Epithelial cell of esophagus (primary cell): ENCODE measurements around the gene ERG.

Source experiments
- DNase-seq: peaks from one replicate; pipeline ENCODE4 v3.0.0; 2010; ENCODE audit warnings: low read depth
- H3K4me3 ChIP-seq: 2 replicates; pipeline ENCODE4 v1.5.1; 2011; ENCODE audit warnings: mild to moderate bottlenecking, low read length, control low read depth
- TF ChIP-seq, protein P1 (sequence below): IDR thresholded peaks from 2 replicates; pipeline ENCODE4 v1.5.1; 2011; ENCODE audit warnings: low read depth, mild to moderate bottlenecking, low read length, control low read depth, inconsistent platforms; ENCODE audit not compliant: insufficient read depth; ENCODE audit errors: missing control alignments

ERG gene

DNA sequence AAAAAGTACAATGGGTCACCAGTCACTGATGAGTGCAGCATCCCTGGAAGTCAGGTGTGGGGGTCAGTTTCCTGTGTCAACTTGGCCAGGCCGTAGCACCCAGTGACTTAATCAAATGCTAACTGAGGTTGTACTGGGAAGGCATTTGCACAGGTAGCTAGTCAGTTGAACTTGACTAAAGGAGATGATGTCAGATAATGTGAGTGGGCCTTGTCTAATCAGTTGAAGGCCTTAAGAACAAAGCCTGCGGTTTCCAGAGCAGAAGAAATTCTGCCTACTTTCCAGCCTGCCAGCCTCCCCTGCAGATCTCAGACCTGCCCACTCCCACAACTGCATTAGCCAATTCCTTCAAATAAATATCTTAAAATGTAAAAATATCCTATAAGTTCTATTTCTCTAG, 57.1 kb downstream of the ERG start:
- DNase-seq, result no peak
- H3K4me3 ChIP-seq, result no peak overlapping the region
- TF ChIP-seq, protein P1, sequence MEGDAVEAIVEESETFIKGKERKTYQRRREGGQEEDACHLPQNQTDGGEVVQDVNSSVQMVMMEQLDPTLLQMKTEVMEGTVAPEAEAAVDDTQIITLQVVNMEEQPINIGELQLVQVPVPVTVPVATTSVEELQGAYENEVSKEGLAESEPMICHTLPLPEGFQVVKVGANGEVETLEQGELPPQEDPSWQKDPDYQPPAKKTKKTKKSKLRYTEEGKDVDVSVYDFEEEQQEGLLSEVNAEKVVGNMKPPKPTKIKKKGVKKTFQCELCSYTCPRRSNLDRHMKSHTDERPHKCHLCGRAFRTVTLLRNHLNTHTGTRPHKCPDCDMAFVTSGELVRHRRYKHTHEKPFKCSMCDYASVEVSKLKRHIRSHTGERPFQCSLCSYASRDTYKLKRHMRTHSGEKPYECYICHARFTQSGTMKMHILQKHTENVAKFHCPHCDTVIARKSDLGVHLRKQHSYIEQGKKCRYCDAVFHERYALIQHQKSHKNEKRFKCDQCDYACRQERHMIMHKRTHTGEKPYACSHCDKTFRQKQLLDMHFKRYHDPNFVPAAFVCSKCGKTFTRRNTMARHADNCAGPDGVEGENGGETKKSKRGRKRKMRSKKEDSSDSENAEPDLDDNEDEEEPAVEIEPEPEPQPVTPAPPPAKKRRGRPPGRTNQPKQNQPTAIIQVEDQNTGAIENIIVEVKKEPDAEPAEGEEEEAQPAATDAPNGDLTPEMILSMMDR, result no peak

GRCh38 chr21:38440746-38441145, 57.5 kb downstream of the ERG start:
- TF ChIP-seq, protein P1, result no peak
- H3K4me3 ChIP-seq, result no peak overlapping the region
- peak; percentile 83 for DNase-seq

DNA sequence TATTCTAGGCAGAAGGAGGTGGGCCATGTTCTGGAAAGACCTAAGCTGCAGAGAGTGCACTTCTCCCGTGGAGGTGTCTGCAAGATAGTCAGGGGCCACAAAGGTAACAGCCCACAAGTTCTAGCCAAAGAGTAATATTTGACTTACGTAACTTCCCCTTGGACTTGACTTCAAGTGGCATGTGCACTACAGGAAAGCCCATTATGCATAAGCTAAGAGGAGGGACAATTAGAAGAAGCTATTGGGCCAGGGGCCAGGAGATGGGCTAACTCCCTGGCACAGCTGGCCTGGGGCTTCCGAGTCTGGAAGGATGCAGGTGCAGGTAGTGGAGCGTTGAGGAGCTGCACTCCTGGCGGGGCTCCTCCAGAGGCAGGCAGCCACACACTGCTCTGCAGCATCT, 58.3 kb downstream of the ERG start:
- TF ChIP-seq, protein P1, result no peak
- no peak for DNase-seq
- H3K4me3 ChIP-seq, result no peak overlapping the region

GRCh38 chr21:38439426-38439825, 58.9 kb downstream of the ERG start:
- H3K4me3 ChIP-seq, result no peak overlapping the region

DNA sequence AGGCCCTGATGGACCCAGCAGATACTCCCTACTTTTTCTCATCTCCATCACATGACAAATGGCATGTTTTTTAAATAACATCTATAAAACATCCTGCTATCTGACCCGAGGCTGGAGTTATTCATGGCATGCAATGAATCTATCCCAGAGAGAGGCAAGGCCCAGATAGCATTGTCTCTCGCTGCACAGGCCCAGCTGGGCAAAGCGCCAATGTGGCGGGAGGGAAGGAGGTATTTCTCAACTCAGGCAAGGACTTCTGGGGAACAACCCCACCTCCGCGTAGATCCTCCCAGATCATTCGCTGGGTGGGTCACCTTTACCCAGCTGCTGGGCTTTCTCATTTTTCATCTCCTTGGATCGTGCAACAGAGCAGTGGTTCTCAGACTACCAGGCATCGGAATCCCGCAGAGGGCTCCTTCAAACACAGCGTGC, 59.8 kb downstream of the ERG start:
- no peak overlapping the region for H3K4me3 ChIP-seq
- no peak for DNase-seq
- TF ChIP-seq, protein P1, result no peak

More at GRCh38 chr21:38439426-38439825, 58.9 kb downstream of the ERG start:
- no peak for DNase-seq
- TF ChIP-seq, protein P1, result no peak

- no peak overlapping the region for H3K4me3 ChIP-seq
- TF ChIP-seq, protein P1, result no peak
- DNase-seq, result no peak
Observed at GRCh38 chr21:38436341-38436740, 61.9 kb downstream of the ERG start.

- no peak overlapping the region for H3K4me3 ChIP-seq
- TF ChIP-seq, protein P1, result no peak
Observed at GRCh38 chr21:38434913-38435533, 63.3 kb downstream of the ERG start.

More at GRCh38 chr21:38434913-38435533, 63.3 kb downstream of the ERG start:
- DNase-seq, result peak; percentile 60
